GM23338 (cell line): ENCODE measurements around the gene FHIP1B. TPM values are rescaled to one million over a fixed set of nuclear protein-coding genes. Genes with fewer than 3 reads are reported as not detected.

Experiments used
- ATAC-seq: fragments of 200-7000 bp; cut with Tn5 transposase; 3 replicates; pipeline ENCODE4 v1.9.1; 2020
- DNase-seq: peaks from one replicate; pipeline ENCODE4 v3.0.0-alpha.2; 2015; ENCODE audit warnings: low spot score
- H2AFZ ChIP-seq: fragments of 200-600 bp; sonication (generic); 2 replicates; pipeline ENCODE4 v1.8.0; 2016; ENCODE audit warnings: antibody characterized with exemption, mild to moderate bottlenecking, moderate library complexity
- H3F3A ChIP-seq: fragments of 200-600 bp; sonication (generic); replicated peaks from 2 replicates; pipeline ENCODE4 v1.8.0; 2017; ENCODE audit warnings: antibody characterized with exemption, mixed run types, low read depth
- H3K27ac ChIP-seq: fragments of 200-600 bp; sonication (generic); 2 replicates; pipeline ENCODE4 v1.6.1; 2016; ENCODE audit warnings: low read depth
- H3K27me3 ChIP-seq: fragments of 200-600 bp; sonication (generic); 2 replicates; pipeline ENCODE4 v1.8.0; 2016; ENCODE audit warnings: mild to moderate bottlenecking, mixed run types, moderate library complexity; ENCODE audit not compliant: insufficient read depth
- H3K36me3 ChIP-seq: fragments of 200-600 bp; sonication (generic); 2 replicates; pipeline ENCODE4 v1.8.0; 2016; ENCODE audit warnings: mild to moderate bottlenecking; ENCODE audit not compliant: insufficient read depth
- H3K4me1 ChIP-seq: fragments of 200-600 bp; sonication (generic); 2 replicates; pipeline ENCODE4 v1.8.0; 2016; ENCODE audit warnings: mild to moderate bottlenecking, moderate library complexity; ENCODE audit not compliant: insufficient read depth
- H3K4me2 ChIP-seq: fragments of 200-600 bp; sonication (generic); 2 replicates; pipeline ENCODE4 v1.7.1; 2017; ENCODE audit warnings: mixed run types
- H3K4me3 ChIP-seq: fragments of 200-600 bp; sonication (generic); 2 replicates; pipeline ENCODE4 v1.6.1; 2016; ENCODE audit warnings: mixed run types
- H3K79me2 ChIP-seq: fragments of 200-600 bp; sonication (generic); replicated peaks from 2 replicates; pipeline ENCODE4 v1.8.0; 2017; ENCODE audit warnings: mild to moderate bottlenecking; ENCODE audit not compliant: insufficient read depth
- H3K9me2 ChIP-seq: fragments of 200-600 bp; sonication (generic); 2 replicates; pipeline ENCODE4 v1.8.0; 2017; ENCODE audit not compliant: insufficient read depth
- H4K20me1 ChIP-seq: fragments of 200-600 bp; sonication (generic); replicated peaks from 2 replicates; pipeline ENCODE4 v1.8.0; 2017; ENCODE audit warnings: mild to moderate bottlenecking; ENCODE audit not compliant: insufficient read depth
- H3K27ac Mint-ChIP-seq: 2 replicates; pipeline ENCODE4 v1.8.0; 2020; ENCODE audit warnings: inconsistent platforms, mild to moderate bottlenecking, moderate library complexity, mixed read lengths
- H3K27me3 Mint-ChIP-seq: 3 replicates; pipeline ENCODE4 v1.8.0; 2022; ENCODE audit warnings: low read depth, mild to moderate bottlenecking, moderate library complexity, mixed read lengths, inconsistent platforms; ENCODE audit not compliant: insufficient read depth, poor library complexity
- H3K36me3 Mint-ChIP-seq: 3 replicates; pipeline ENCODE4 v1.8.0; 2021; ENCODE audit warnings: low read depth, mild to moderate bottlenecking, inconsistent platforms, moderate library complexity, mixed read lengths
- H3K4me1 Mint-ChIP-seq: 3 replicates; pipeline ENCODE4 v1.8.0; 2020; ENCODE audit warnings: mild to moderate bottlenecking, inconsistent platforms, mixed read lengths
- H3K4me3 Mint-ChIP-seq: 3 replicates; pipeline ENCODE4 v1.8.0; 2021; ENCODE audit warnings: moderate library complexity, mild to moderate bottlenecking, inconsistent platforms, mixed read lengths
- H3K9me3 Mint-ChIP-seq: 3 replicates; pipeline ENCODE4 v1.8.0; 2020; ENCODE audit warnings: moderate library complexity, mild to moderate bottlenecking, inconsistent platforms, mixed read lengths
- CREB1 ChIP-seq: fragments of 250-450 bp; sonication (Bioruptor Pico); IDR thresholded peaks from 2 replicates; pipeline ENCODE4 v1.5.0; 2020; ENCODE audit warnings: low read depth, mild to moderate bottlenecking, moderate library complexity
- EZH2 ChIP-seq: fragments of 200-600 bp; sonication (generic); IDR thresholded peaks from one replicate; pipeline ENCODE4 v1.8.0; 2017; ENCODE audit warnings: antibody characterized with exemption, mild to moderate bottlenecking, low read depth; ENCODE audit not compliant: unreplicated experiment
- EZH2phosphoT487 ChIP-seq: fragments of 200-600 bp; sonication (generic); IDR thresholded peaks from one replicate; pipeline ENCODE4 v1.8.1; 2018; ENCODE audit warnings: antibody characterized with exemption; ENCODE audit not compliant: unreplicated experiment
- NANOG ChIP-seq: IDR thresholded peaks from 2 replicates; pipeline ENCODE4 v1.6.1; 2016; ENCODE audit warnings: antibody characterized with exemption, borderline replicate concordance
- STAT1 ChIP-seq: IDR thresholded peaks from one replicate; pipeline ENCODE4 v1.6.1; 2016; ENCODE audit warnings: antibody characterized with exemption; ENCODE audit not compliant: unreplicated experiment
- ZNF331 ChIP-seq: fragments of 250-450 bp; sonication (Bioruptor Pico); IDR thresholded peaks from 2 replicates; pipeline ENCODE4 v1.5.0; 2020; ENCODE audit warnings: low read depth, mild to moderate bottlenecking, moderate library complexity
- polyA plus RNA-seq: library from polyadenylated mRNA; unstranded; fragments of >200 nt; fragmentation: Nextera tagmentation; extraction: Ambion mirVana; gene quantifications from 2 replicates; pipeline ENCODE4 v1.2.1, GENCODE V29; 2016
- total RNA-seq: library from RNA; depleted of rRNA; stranded (reverse); fragments of >200 nt; shearing (Covaris generic); gene quantifications from 2 replicates; pipeline ENCODE4 v1.2.3, GENCODE V29; 2014
- TF ChIP-seq, protein P1 (sequence below): fragments of 250-450 bp; sonication (Bioruptor Pico); IDR thresholded peaks from 2 replicates; pipeline ENCODE4 v1.5.0; 2020; ENCODE audit warnings: mild to moderate bottlenecking, moderate library complexity
- TF ChIP-seq, protein P2 (sequence below): IDR thresholded peaks from one replicate; pipeline ENCODE4 v1.6.1; 2018; ENCODE audit warnings: antibody characterized with exemption; ENCODE audit not compliant: unreplicated experiment
- TF ChIP-seq, protein P3 (sequence below), 2 experiments: fragments of 200-600 bp in 1 of 2; sonication (generic) in 1 of 2; conservative IDR thresholded peaks; 2 replicates each; pipeline versions ENCODE4 v1.5.1 to v1.6.1; 2016 to 2017; ENCODE audit warnings: antibody characterized with exemption in 2 of 2, low read depth in 2 of 2, mild to moderate bottlenecking in 2 of 2, moderate library complexity in 1 of 2

The FHIP1B gene
- total and polyA plus RNA-seq, 2 experiments from 2014 or later = 10.3 to 34.5 TPM

- TF ChIP-seq, protein P1, sequence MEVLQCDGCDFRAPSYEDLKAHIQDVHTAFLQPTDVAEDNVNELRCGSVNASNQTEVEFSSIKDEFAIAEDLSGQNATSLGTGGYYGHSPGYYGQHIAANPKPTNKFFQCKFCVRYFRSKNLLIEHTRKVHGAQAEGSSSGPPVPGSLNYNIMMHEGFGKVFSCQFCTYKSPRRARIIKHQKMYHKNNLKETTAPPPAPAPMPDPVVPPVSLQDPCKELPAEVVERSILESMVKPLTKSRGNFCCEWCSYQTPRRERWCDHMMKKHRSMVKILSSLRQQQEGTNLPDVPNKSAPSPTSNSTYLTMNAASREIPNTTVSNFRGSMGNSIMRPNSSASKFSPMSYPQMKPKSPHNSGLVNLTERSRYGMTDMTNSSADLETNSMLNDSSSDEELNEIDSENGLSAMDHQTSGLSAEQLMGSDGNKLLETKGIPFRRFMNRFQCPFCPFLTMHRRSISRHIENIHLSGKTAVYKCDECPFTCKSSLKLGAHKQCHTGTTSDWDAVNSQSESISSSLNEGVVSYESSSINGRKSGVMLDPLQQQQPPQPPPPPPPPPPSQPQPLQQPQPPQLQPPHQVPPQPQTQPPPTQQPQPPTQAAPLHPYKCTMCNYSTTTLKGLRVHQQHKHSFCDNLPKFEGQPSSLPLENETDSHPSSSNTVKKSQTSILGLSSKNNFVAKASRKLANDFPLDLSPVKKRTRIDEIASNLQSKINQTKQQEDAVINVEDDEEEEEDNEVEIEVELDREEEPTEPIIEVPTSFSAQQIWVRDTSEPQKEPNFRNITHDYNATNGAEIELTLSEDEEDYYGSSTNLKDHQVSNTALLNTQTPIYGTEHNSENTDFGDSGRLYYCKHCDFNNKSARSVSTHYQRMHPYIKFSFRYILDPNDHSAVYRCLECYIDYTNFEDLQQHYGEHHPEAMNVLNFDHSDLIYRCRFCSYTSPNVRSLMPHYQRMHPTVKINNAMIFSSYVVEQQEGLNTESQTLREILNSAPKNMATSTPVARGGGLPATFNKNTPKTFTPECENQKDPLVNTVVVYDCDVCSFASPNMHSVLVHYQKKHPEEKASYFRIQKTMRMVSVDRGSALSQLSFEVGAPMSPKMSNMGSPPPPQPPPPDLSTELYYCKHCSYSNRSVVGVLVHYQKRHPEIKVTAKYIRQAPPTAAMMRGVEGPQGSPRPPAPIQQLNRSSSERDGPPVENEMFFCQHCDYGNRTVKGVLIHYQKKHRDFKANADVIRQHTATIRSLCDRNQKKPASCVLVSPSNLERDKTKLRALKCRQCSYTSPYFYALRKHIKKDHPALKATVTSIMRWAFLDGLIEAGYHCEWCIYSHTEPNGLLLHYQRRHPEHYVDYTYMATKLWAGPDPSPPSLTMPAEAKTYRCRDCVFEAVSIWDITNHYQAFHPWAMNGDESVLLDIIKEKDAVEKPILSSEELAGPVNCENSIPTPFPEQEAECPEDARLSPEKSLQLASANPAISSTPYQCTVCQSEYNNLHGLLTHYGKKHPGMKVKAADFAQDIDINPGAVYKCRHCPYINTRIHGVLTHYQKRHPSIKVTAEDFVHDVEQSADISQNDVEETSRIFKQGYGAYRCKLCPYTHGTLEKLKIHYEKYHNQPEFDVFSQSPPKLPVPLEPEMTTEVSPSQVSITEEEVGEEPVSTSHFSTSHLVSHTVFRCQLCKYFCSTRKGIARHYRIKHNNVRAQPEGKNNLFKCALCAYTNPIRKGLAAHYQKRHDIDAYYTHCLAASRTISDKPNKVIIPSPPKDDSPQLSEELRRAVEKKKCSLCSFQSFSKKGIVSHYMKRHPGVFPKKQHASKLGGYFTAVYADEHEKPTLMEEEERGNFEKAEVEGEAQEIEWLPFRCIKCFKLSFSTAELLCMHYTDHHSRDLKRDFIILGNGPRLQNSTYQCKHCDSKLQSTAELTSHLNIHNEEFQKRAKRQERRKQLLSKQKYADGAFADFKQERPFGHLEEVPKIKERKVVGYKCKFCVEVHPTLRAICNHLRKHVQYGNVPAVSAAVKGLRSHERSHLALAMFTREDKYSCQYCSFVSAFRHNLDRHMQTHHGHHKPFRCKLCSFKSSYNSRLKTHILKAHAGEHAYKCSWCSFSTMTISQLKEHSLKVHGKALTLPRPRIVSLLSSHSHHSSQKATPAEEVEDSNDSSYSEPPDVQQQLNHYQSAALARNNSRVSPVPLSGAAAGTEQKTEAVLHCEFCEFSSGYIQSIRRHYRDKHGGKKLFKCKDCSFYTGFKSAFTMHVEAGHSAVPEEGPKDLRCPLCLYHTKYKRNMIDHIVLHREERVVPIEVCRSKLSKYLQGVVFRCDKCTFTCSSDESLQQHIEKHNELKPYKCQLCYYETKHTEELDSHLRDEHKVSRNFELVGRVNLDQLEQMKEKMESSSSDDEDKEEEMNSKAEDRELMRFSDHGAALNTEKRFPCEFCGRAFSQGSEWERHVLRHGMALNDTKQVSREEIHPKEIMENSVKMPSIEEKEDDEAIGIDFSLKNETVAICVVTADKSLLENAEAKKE (CRISPR knock-in tag) = no peak
- TF ChIP-seq, protein P2, sequence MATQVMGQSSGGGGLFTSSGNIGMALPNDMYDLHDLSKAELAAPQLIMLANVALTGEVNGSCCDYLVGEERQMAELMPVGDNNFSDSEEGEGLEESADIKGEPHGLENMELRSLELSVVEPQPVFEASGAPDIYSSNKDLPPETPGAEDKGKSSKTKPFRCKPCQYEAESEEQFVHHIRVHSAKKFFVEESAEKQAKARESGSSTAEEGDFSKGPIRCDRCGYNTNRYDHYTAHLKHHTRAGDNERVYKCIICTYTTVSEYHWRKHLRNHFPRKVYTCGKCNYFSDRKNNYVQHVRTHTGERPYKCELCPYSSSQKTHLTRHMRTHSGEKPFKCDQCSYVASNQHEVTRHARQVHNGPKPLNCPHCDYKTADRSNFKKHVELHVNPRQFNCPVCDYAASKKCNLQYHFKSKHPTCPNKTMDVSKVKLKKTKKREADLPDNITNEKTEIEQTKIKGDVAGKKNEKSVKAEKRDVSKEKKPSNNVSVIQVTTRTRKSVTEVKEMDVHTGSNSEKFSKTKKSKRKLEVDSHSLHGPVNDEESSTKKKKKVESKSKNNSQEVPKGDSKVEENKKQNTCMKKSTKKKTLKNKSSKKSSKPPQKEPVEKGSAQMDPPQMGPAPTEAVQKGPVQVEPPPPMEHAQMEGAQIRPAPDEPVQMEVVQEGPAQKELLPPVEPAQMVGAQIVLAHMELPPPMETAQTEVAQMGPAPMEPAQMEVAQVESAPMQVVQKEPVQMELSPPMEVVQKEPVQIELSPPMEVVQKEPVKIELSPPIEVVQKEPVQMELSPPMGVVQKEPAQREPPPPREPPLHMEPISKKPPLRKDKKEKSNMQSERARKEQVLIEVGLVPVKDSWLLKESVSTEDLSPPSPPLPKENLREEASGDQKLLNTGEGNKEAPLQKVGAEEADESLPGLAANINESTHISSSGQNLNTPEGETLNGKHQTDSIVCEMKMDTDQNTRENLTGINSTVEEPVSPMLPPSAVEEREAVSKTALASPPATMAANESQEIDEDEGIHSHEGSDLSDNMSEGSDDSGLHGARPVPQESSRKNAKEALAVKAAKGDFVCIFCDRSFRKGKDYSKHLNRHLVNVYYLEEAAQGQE = no peak
- TF ChIP-seq EZH2phosphoT487 = no peak
- TF ChIP-seq CREB1 = no peak
- no peak for TF ChIP-seq STAT1
- TF ChIP-seq EZH2 = no peak
Observed at GRCh38 chr11:6219359-6219758, 15.1 kb downstream of the FHIP1B start (continued).

DNA sequence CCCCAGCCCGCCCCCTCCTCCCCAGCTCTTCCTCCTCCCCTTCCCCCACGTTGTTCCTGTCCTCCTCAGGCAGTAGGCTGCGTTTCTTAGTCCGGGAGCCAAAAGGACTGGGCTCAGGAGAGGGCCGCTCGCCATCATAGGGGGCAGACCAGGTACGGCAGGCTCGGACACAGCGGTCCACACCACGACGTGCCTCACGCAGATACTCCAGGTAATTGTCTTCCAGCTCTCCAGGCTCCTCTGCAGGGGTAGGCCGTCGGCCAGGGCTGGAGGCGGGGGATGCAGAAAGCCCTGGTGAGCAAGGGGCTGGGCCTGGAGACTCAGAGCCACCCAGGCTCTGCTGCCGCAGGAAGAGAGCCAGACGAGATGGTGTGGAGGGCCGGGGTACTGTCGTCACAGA lies 16.7 kb downstream of the FHIP1B start:
- no peak for DNase-seq
- Histone ChIP-seq H3F3A (no peaks in the 10 kb centered on the region), H3K27ac (no peak overlapping the region), H2AFZ (no peak overlapping the region), H3K4me3 (no peak overlapping the region), H3K36me3 (peaks cover 9% of the 10 kb centered on the region; the same call in 1 of the 2 replicates), H4K20me1 (0 out of 2 replicates have a peak, but pooled peaks cover 3% of the 10 kb centered on the region), H3K79me2 (no peaks in the 10 kb centered on the region), H3K4me2 (no peak overlapping the region), H3K4me1 (no peaks in the 10 kb centered on the region), H3K9me2 (no peaks in the 10 kb centered on the region), H3K27me3 (no peaks in the 10 kb centered on the region)
- Mint-ChIP-seq H3K27ac (no peak overlapping the region), H3K36me3 (peaks cover 24% of the 10 kb centered on the region), H3K4me3 (no peak overlapping the region), H3K27me3 (no peaks in the 10 kb centered on the region), H3K4me1 (no peaks in the 10 kb centered on the region), H3K9me3 (no peaks in the 10 kb centered on the region)
- ATAC-seq = no peak
- TF ChIP-seq, protein P3, sequence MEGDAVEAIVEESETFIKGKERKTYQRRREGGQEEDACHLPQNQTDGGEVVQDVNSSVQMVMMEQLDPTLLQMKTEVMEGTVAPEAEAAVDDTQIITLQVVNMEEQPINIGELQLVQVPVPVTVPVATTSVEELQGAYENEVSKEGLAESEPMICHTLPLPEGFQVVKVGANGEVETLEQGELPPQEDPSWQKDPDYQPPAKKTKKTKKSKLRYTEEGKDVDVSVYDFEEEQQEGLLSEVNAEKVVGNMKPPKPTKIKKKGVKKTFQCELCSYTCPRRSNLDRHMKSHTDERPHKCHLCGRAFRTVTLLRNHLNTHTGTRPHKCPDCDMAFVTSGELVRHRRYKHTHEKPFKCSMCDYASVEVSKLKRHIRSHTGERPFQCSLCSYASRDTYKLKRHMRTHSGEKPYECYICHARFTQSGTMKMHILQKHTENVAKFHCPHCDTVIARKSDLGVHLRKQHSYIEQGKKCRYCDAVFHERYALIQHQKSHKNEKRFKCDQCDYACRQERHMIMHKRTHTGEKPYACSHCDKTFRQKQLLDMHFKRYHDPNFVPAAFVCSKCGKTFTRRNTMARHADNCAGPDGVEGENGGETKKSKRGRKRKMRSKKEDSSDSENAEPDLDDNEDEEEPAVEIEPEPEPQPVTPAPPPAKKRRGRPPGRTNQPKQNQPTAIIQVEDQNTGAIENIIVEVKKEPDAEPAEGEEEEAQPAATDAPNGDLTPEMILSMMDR (conservative IDR thresholded peaks at IDR 0.05; ENCODE audit: low read depth in 2 of 2) = no peak
- TF ChIP-seq STAT1 = no peak
- no peak for TF ChIP-seq EZH2phosphoT487
- TF ChIP-seq ZNF331 (CRISPR knock-in tag) = no peak
- no peak for TF ChIP-seq NANOG
